Smooth muscle cell (in vitro differentiated cells): ENCODE data around the gene PROP1. TPM values are rescaled to one million over a fixed set of nuclear protein-coding genes. Genes with fewer than 3 reads are reported as not detected.
"Not testable (repeated sequence)": the region's sequence is repeated elsewhere in the genome, so short reads cannot be mapped to it uniquely, and the experiment has no call there.

Experiments
- DNase-seq: peaks from one replicate; lab custom pipeline; 2025; ENCODE audit not compliant: unreplicated experiment; lab: John Stamatoyannopoulos, UW
- H2AFZ ChIP-seq: fragments of 200-600 bp; sonication (generic); 2 replicates; pipeline ENCODE4 v1.6.0; 2016; ENCODE audit warnings: antibody characterized with exemption, low read depth, mild to moderate bottlenecking
- H3F3A ChIP-seq: fragments of 200-600 bp; sonication (generic); 2 replicates; pipeline ENCODE4 v1.6.0; 2017; ENCODE audit warnings: antibody characterized with exemption, low read depth
- H3K27ac ChIP-seq: fragments of 200-600 bp; sonication (generic); 2 replicates; pipeline ENCODE4 v1.5.1; 2016; ENCODE audit warnings: low read depth, mild to moderate bottlenecking
- H3K27me3 ChIP-seq: fragments of 200-600 bp; sonication (generic); 2 replicates; pipeline ENCODE4 v1.6.1; 2016; ENCODE audit warnings: low read depth, mild to moderate bottlenecking
- H3K36me3 ChIP-seq: fragments of 200-600 bp; sonication (generic); 2 replicates; pipeline ENCODE4 v1.5.1; 2016; ENCODE audit warnings: low read depth
- H3K4me1 ChIP-seq: fragments of 200-600 bp; sonication (generic); 2 replicates; pipeline ENCODE4 v1.5.1; 2016; ENCODE audit warnings: low read depth
- H3K4me2 ChIP-seq: fragments of 200-600 bp; sonication (generic); 2 replicates; pipeline ENCODE4 v1.6.0; 2016; ENCODE audit warnings: mild to moderate bottlenecking
- H3K4me3 ChIP-seq: fragments of 200-600 bp; sonication (generic); 2 replicates; pipeline ENCODE4 v1.5.1; 2016; ENCODE audit warnings: mild to moderate bottlenecking
- H3K79me2 ChIP-seq: fragments of 200-600 bp; sonication (generic); 2 replicates; pipeline ENCODE4 v1.6.0; 2016; ENCODE audit warnings: low read depth, mild to moderate bottlenecking
- H3K9ac ChIP-seq: fragments of 200-600 bp; sonication (generic); 2 replicates; pipeline ENCODE4 v1.6.0; 2016; ENCODE audit warnings: low read depth
- H3K9me3 ChIP-seq: fragments of 200-600 bp; sonication (generic); replicated peaks from 2 replicates; pipeline ENCODE4 v1.5.1; 2016; ENCODE audit warnings: low read depth
- H4K20me1 ChIP-seq: fragments of 200-600 bp; sonication (generic); 2 replicates; pipeline ENCODE4 v1.6.0; 2016; ENCODE audit warnings: low read depth
- WGBS: methylation state at CpG from one replicate; pipeline ENCODE4 v1.1.7; 2016; ENCODE audit warnings: low lambda C conversion rate; 5-methylcytosine and 5-hydroxymethylcytosine counted together
- polyA plus RNA-seq: library from polyadenylated mRNA; unstranded; fragments of >200 nt; fragmentation: Nextera tagmentation; extraction: Ambion mirVana; gene quantifications from 2 replicates; pipeline ENCODE4 v1.2.1, GENCODE V29; 2016
- total RNA-seq: library from RNA; depleted of rRNA; stranded (reverse); fragments of >200 nt; gene quantifications from 2 replicates; pipeline ENCODE4 v1.2.3, GENCODE V29; 2014
- TF ChIP-seq, protein P1 (sequence below): fragments of 200-600 bp; sonication (generic); IDR thresholded peaks from 2 replicates; pipeline ENCODE4 v1.5.1; 2017; ENCODE audit warnings: borderline replicate concordance, mild to moderate bottlenecking, antibody characterized with exemption; ENCODE audit not compliant: insufficient read depth, poor library complexity, severe bottlenecking

The PROP1 gene
- total RNA-seq (not detected in 2 replicates), polyA plus RNA-seq (not detected in 2 replicates)

DNA sequence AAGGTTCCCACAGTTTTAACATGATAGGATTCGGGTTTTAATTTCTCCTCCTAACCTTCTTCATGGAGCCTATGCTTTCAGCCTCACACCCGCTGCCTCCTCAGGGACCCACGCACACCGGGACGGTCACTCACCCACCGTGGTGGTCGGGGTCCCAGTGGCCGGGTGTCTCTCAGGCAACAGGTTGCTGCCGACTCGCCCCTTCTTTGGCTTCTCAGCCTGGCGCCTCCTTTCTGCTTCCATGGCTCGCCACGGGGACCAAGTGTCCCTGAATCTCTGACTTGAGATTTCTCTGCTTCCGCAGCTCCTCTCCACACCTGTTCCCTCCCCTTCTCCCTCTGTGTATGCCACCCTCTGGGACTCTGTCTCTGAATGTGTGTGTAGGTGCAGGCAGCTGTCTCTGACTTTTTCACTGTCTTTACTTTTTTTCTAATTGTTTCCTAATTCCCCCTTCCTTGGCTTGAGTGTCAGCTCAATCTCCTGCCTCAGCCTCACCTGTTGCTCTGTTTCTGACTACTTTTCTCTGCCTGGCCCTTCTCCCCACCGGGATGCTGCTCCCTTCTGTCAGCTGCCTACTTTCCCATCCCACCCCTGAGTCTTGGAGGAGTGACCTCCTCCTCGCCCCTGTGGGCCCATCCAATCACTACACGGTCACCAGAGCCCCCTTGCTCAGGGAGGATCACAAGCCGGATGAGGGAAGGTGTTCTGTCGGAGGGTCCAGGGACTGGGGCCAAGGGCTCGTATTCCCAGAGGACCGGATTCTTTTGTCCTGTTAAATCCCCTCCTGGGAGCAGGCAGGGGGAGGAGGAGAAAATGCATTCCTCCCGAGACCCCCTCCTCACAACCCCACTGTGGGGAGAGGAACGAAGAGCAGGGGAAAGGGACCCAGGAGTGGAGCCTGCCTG lies at the start of gene PROP1:
PROP1 (minus strand) TSS at position 552 of the 905 bp plus-strand sequence; CDS start at position 243, 309 bp downstream.
- H3K27ac ChIP-seq, result no peak within 1 kb of the TSS
- WGBS, result 79% methylated on average over 23 of the region's 23 CpGs
- no peak within 1 kb of the TSS for H2AFZ ChIP-seq
- peaks cover 21% of the 10 kb centered on the region for H3K27me3 ChIP-seq
- no peaks in the 10 kb centered on the region for H4K20me1 ChIP-seq
- TF ChIP-seq, protein P1, sequence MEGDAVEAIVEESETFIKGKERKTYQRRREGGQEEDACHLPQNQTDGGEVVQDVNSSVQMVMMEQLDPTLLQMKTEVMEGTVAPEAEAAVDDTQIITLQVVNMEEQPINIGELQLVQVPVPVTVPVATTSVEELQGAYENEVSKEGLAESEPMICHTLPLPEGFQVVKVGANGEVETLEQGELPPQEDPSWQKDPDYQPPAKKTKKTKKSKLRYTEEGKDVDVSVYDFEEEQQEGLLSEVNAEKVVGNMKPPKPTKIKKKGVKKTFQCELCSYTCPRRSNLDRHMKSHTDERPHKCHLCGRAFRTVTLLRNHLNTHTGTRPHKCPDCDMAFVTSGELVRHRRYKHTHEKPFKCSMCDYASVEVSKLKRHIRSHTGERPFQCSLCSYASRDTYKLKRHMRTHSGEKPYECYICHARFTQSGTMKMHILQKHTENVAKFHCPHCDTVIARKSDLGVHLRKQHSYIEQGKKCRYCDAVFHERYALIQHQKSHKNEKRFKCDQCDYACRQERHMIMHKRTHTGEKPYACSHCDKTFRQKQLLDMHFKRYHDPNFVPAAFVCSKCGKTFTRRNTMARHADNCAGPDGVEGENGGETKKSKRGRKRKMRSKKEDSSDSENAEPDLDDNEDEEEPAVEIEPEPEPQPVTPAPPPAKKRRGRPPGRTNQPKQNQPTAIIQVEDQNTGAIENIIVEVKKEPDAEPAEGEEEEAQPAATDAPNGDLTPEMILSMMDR, result no peak
- no peak within 1 kb of the TSS for H3K9ac ChIP-seq
- H3K4me1 ChIP-seq, result no peaks in the 10 kb centered on the region
- no peaks in the 10 kb centered on the region for H3K79me2 ChIP-seq
- H3K4me2 ChIP-seq, result no peak within 1 kb of the TSS
- no peak for DNase-seq
- no peaks in the 10 kb centered on the region for H3K9me3 ChIP-seq
- H3F3A ChIP-seq, result no peaks in the 10 kb centered on the region
- H3K4me3 ChIP-seq, result no peak within 1 kb of the TSS
- no peaks in the 10 kb centered on the region for H3K36me3 ChIP-seq

DNA sequence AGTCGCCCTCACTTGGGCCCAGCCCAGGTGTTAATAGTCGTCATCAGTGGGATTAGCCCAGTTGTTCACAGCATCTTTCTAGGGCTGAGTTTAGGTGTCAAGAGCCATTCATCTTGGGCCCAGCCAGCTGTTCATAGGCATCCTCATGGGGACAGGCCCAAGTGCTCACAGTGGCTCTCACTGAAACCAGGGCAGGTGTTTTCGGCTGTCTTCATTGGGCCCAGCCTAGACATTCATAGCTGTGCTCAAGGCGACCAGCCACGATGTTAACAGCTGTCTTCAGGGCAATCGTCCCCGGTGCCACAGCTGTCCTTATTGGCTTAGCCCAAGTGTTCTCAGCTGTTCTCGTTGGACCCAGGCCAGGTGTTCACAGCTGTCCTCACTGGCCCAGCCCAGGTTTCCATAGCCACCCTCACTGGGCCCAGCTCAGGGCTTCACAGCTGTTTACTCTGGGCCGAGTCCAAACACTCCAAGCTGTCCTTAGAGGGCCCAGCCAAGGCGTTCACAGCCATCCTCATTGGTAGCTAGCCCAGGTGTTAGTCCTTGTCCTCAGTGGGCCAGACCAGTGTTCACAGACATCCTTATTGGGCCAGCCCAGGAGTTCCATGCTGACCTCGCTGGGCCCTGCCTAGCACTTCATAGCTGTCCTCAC lies 23.5 kb upstream of the PROP1 start:
- H3K9ac ChIP-seq, H3K27ac ChIP-seq, H2AFZ ChIP-seq, H3K4me3 ChIP-seq, H3K79me2 ChIP-seq, DNase-seq, H3K4me2 ChIP-seq, H4K20me1 ChIP-seq, H3K9me3 ChIP-seq, H3K4me1 ChIP-seq, H3K36me3 ChIP-seq, H3F3A ChIP-seq, H3K27me3 ChIP-seq: not testable (repeated sequence)
- WGBS, result 93% methylated on average over 2 of the region's 11 CpGs

DNA sequence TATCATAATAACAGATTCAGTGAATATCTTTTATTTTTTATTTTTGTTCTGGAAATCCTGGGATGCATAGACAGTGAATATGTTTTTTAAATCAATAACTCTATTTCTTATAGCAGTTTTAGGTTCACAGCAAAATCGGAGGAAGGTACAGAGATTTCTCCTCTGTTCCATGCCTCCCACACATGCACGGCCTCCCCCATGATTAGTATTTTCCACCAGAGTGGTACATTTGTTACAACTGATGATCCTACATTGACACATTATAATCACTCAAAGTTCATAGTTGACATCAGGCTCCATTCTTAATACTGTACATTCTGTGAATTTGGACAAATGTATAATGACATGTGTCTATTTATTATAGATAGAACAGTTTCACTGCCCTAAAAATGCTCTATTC lies 16.7 kb upstream of the PROP1 start:
- not testable (repeated sequence) for H3F3A ChIP-seq, H4K20me1 ChIP-seq, H3K4me3 ChIP-seq, H3K9me3 ChIP-seq, H3K36me3 ChIP-seq, DNase-seq, H2AFZ ChIP-seq, H3K79me2 ChIP-seq, H3K9ac ChIP-seq, H3K4me2 ChIP-seq, H3K27me3 ChIP-seq, H3K4me1 ChIP-seq, H3K27ac ChIP-seq
- WGBS, result 90% methylated on average over 2 of the region's 2 CpGs

DNA sequence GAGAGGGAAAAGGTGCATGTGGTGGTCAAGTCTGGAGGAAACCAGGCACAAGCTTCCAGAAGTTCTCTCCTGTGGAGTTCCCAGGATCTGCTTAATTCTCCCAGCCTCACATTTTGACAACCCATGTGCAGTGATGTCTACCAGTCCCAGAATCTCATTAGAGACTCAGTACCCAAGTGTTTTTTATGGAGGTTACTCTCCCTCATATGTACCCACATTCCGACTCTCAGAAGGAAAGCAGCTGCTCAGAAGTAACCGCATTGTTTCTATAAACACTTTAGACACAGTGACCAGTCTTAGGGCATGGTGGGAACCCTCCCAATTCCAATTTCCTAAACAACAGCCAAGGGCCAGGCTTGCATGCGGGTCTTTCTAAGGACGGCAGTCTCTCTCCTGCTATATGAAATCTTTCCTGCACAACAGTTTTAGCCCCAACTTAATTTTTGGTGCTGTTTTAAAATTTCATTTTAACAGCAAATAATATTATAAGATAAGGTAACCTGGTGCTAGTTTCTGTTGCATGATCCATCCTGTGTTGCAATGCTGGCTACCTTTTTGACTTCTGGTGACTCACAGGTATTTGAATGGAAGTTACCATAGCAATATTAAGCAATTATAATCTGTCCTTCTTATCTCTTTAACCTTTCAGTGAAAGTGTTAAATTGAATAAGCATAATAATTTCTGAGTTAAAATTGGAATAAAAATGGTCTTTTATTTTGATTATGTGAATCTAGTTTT lies 15.9 kb upstream of the PROP1 start:
- H3K9me3 ChIP-seq, H2AFZ ChIP-seq, DNase-seq, H3F3A ChIP-seq, H3K4me1 ChIP-seq, H4K20me1 ChIP-seq, H3K27ac ChIP-seq, H3K4me2 ChIP-seq, H3K36me3 ChIP-seq, H3K4me3 ChIP-seq, H3K79me2 ChIP-seq, H3K27me3 ChIP-seq, H3K9ac ChIP-seq: not testable (repeated sequence)
- 95% methylated on average over 2 of the region's 4 CpGs for WGBS

DNA sequence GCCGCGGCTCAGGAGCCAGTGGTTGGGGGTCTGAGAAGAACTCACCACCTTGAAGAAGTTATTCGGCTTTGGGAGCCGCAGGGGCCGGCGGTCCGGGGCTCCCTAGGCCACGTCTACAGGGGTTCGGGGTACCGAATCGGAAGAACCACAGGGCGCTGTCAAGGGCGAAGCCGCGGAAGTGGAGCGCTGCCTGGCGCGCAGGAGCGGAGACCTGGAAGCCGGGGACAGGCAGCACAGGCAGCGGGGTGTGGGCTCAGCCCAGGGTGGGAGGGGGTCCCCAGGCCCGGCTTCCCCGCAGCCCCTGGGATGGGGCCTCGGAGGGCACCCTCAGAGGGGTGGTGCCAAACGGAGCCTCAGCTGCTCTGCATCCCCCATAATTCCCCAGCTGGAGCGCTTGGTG lies 11.2 kb upstream of the PROP1 start:
- H3F3A ChIP-seq, H3K9me3 ChIP-seq, H3K79me2 ChIP-seq, H2AFZ ChIP-seq, H3K4me3 ChIP-seq, DNase-seq, H3K27ac ChIP-seq, H3K9ac ChIP-seq, H3K4me2 ChIP-seq, H3K27me3 ChIP-seq, H4K20me1 ChIP-seq, H3K4me1 ChIP-seq, H3K36me3 ChIP-seq: not testable (repeated sequence)
- WGBS, result 100% methylated on average over 1 of the region's 26 CpGs

DNA sequence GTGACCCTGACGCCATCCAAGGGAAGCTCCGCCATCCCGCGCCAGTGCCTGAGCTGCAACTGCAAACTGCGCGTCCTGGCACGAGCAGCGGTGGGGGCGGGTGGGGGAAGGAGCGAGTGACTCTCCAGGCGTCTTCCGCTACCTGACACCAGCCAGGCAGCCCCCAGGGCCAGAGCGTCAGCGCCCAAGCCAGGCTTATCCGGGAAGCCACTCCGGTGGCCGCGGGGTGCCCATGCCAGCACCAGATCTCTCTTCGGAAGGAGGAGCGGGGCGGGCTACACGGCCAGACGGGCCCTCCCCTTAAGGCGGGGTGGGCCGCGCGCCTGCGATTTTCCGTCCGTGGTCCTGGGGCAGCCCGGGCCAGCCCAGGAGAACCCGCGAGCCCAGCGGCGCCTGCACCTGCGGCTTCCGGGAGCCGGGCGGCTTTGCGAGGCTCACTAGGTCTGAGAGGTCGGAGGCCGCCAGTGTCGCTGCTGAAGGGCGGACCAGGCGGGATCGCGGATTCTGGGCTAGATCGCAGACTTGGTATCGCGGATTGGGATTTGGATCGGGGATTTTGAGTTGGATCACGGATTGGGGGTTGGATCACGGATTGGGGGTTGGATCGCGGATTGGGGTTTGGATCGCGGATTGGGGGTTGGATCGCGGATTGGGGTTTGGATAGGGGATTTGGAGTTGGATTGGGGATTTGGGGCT lies 10.6 kb upstream of the PROP1 start:
- not testable (repeated sequence) for H3K9me3 ChIP-seq, H3K27me3 ChIP-seq, H3K4me1 ChIP-seq, H3K79me2 ChIP-seq, H3F3A ChIP-seq, H2AFZ ChIP-seq, DNase-seq, H4K20me1 ChIP-seq, H3K36me3 ChIP-seq, H3K27ac ChIP-seq, H3K9ac ChIP-seq
- 23% methylated on average over 26 of the region's 59 CpGs for WGBS
- peak overlapping the region; percentile 34 for H3K4me3 ChIP-seq
- H3K4me2 ChIP-seq, result peak overlapping the region; percentile 59

DNA sequence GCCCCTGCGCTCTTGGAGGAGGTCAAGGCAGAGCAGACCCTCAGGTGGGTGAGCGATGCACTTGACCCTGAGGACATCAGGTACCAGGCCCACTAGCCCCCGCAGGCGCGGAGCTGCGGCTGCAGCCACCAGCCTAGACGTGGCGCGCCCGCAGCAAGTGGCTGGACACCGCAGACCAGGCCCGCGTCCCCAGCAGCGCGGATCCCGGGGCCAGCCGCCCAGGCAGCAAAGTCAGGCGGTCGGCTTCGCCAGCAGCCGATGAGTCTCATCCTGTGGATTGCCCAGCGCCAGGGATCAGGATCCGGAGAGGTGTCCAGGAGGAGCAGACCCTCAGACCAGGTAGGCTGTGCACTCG lies 10.1 kb upstream of the PROP1 start:
- H3K9me3 ChIP-seq, H4K20me1 ChIP-seq, H3K9ac ChIP-seq, H3F3A ChIP-seq, H3K79me2 ChIP-seq, H3K4me1 ChIP-seq, H2AFZ ChIP-seq, H3K27ac ChIP-seq, H3K36me3 ChIP-seq, H3K4me3 ChIP-seq, H3K4me2 ChIP-seq, DNase-seq, H3K27me3 ChIP-seq: not testable (repeated sequence)
- 90% methylated on average over 2 of the region's 24 CpGs for WGBS
